PC-3 (cell line): ENCODE measurements around the gene CDH19. TPM values are rescaled to one million over a fixed set of nuclear protein-coding genes. Genes with fewer than 3 reads are reported as not detected.

Experiments
- ATAC-seq: fragments of 200-7000 bp; cut with Tn5 transposase; 2 replicates; pipeline ENCODE4 v1.9.1; 2020; ENCODE audit warnings: mild to moderate bottlenecking, moderate library complexity
- BruUV-seq: library from RNA; stranded (reverse); fragments of 400-500 nt; replicated peaks from 2 replicates; lab custom pipeline; 2021; lab: Mats Ljungman, UMichigan
- CTCF ChIA-PET: fragments of 300-600 bp; sonication (Branson Sonifier 250); formaldehyde crosslinking; loops from one replicate; lab custom pipeline; 2022; ENCODE audit warnings: antibody characterized with exemption; lab: Charles Lee
- POLR2A ChIA-PET: fragments of 300-600 bp; sonication (Branson Sonifier 250); formaldehyde crosslinking; loops from one replicate; lab custom pipeline; 2022; ENCODE audit warnings: antibody characterized with exemption; ENCODE audit not compliant: unreplicated experiment; lab: Charles Lee
- DNase-seq: peaks from one replicate; pipeline ENCODE4 v3.0.0-alpha.2; 2015
- H2AFZ ChIP-seq: fragments of 300-600 bp; sonication (generic); 2 replicates; pipeline ENCODE4 v1.6.0; 2016; ENCODE audit warnings: antibody characterized with exemption, low read length
- H3F3A ChIP-seq: fragments of 300-600 bp; sonication (generic); one replicate; pipeline ENCODE4 v1.6.0; 2017; ENCODE audit warnings: antibody characterized with exemption, low read length, control low read depth, mild to moderate bottlenecking; ENCODE audit not compliant: unreplicated experiment
- H3K27ac ChIP-seq: fragments of 300-600 bp; sonication (generic); 2 replicates; pipeline ENCODE4 v1.5.1; 2016; ENCODE audit warnings: mild to moderate bottlenecking, low read length
- H3K27me3 ChIP-seq: fragments of 300-600 bp; sonication (generic); 2 replicates; pipeline ENCODE4 v1.6.1; 2016; ENCODE audit warnings: low read length, mixed read lengths
- H3K36me3 ChIP-seq: fragments of 300-600 bp; sonication (generic); 2 replicates; pipeline ENCODE4 v1.6.1; 2016; ENCODE audit warnings: low read depth, mixed run types, low read length, mixed read lengths
- H3K4me1 ChIP-seq: fragments of 300-600 bp; sonication (generic); 2 replicates; pipeline ENCODE4 v1.5.1; 2016; ENCODE audit warnings: low read length; ENCODE audit not compliant: insufficient read depth
- H3K4me2 ChIP-seq: fragments of 300-600 bp; sonication (generic); 2 replicates; pipeline ENCODE4 v1.6.0; 2016; ENCODE audit warnings: low read length
- H3K4me3 ChIP-seq: fragments of 300-600 bp; sonication (generic); 2 replicates; pipeline ENCODE4 v1.5.1; 2016; ENCODE audit warnings: mild to moderate bottlenecking, low read length, mixed read lengths
- H3K79me2 ChIP-seq: fragments of 300-600 bp; sonication (generic); 2 replicates; pipeline ENCODE4 v1.6.1; 2017; ENCODE audit warnings: low read length, mixed read lengths
- H3K9ac ChIP-seq: fragments of 300-600 bp; sonication (generic); 2 replicates; pipeline ENCODE4 v1.6.0; 2016; ENCODE audit warnings: mild to moderate bottlenecking, low read length
- H3K9me2 ChIP-seq: fragments of 300-600 bp; sonication (generic); replicated peaks from 2 replicates; pipeline ENCODE4 v1.6.1; 2016; ENCODE audit warnings: mixed run types, low read length, mixed read lengths
- H3K9me3 ChIP-seq: fragments of 300-600 bp; sonication (generic); 2 replicates; pipeline ENCODE4 v1.6.1; 2016; ENCODE audit warnings: low read length, mixed read lengths
- H4K20me1 ChIP-seq: fragments of 300-600 bp; sonication (generic); 2 replicates; pipeline ENCODE4 v1.6.1; 2016; ENCODE audit warnings: low read length, mixed read lengths
- CTCF ChIP-seq: fragments of 300-600 bp; sonication (generic); conservative IDR thresholded peaks from 2 replicates; pipeline ENCODE4 v1.5.1; 2017; ENCODE audit warnings: antibody characterized with exemption, low read depth, mild to moderate bottlenecking, low read length
- EZH2 ChIP-seq: fragments of 300-600 bp; sonication (generic); IDR thresholded peaks from one replicate; pipeline ENCODE4 v1.6.1; 2017; ENCODE audit warnings: antibody characterized with exemption, mild to moderate bottlenecking, low read length; ENCODE audit not compliant: unreplicated experiment
- EZH2phosphoT487 ChIP-seq: fragments of 300-600 bp; sonication (generic); IDR thresholded peaks from 2 replicates; pipeline ENCODE4 v1.6.1; 2018; ENCODE audit warnings: mild to moderate bottlenecking, antibody characterized with exemption, low read length, borderline replicate concordance
- intact Hi-C: fragments of 100-400 bp; cut with micrococcal nuclease; formaldehyde crosslinking; loops from 2 replicates; pipeline ENCODE4 v1.9.0; 2023
- total RNA-seq: library from RNA; depleted of rRNA; stranded (reverse); fragments of >200 nt; gene quantifications from 2 replicates; pipeline ENCODE4 v1.2.3, GENCODE V29; 2014

Gene CDH19
- total RNA-seq, 1 experiment from 2014 or later, result 0.11 TPM

DNA sequence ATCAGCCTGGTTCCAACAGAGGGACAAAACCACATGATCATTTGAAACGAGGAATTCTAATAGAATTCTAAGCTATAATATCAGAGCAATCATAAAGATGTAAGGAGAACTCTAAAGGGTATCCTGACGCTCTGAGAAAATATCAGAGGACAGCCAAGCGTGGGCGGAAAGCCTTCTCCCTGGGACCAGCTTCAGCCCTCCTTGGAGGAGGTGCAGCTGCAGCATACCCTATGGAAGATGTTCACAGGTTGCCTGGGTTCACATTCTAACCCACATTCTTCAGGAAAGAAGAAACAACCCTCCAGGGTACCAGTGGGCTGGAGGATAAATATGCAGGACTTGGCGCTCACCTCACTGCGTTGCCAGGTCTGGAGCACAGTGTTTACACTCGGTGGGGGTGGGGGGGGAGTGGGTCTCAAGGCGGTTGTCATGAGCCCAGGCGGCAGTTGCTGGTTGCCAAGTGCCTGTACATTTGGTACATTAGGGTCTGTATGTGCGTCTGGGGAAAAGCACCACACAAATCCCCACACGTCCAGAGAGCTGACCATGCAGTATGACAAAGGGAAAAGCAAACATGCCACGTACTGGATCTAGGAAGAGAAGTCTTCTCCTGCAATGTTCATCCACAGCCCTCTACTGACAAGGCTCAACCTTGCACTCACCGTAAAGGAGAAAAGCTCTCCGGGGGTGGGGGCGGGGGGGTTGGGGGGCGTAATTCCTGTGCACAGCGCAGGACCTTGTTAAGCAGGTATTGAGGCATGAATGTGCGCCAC, 80.5 kb downstream of the CDH19 start:
- Histone ChIP-seq H3K9me2 (no peaks in the 10 kb centered on the region), H3K4me1 (no peaks in the 10 kb centered on the region), H3K9me3 (no peaks in the 10 kb centered on the region), H3K9ac (no peak overlapping the region), H3K27me3 (no peaks in the 10 kb centered on the region), H3K4me3 (no peak overlapping the region), H4K20me1 (no peaks in the 10 kb centered on the region), H2AFZ (no peak overlapping the region), H3F3A (no peaks in the 10 kb centered on the region), H3K4me2 (no peak overlapping the region), H3K36me3 (no peaks in the 10 kb centered on the region), H3K79me2 (no peaks in the 10 kb centered on the region), H3K27ac (no peak overlapping the region)
- peak; percentile 24; the same call in 1 of the 2 replicates for ATAC-seq
- intact Hi-C loops, result no loop called here
- CTCF ChIA-PET, result no interaction called here
- BruUV-seq, result no TSS peak
- POLR2A ChIA-PET, result no interaction called here
- peak; percentile 8 for DNase-seq
- no peak for TF ChIP-seq EZH2phosphoT487
- TF ChIP-seq CTCF, result no peak
- TF ChIP-seq EZH2, result no peak

DNA sequence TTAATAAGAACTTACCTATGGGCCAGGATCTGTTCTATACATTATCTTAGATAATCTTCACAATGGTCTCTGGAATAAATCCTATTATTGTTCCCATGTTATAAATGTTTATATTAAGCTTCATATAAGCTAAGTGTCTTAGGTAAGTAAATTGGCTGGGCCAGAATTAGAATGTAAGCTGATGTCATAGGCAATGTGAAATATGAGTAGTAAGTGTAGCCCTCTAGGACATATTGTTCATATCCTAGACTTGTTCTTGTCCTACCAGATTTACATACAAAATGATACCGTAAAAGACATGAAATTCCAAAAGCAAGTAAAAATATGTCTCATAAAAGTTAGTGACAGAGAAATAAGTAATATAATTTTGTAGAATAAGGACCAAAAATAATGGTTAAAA, 89.9 kb downstream of the CDH19 start:
- Histone ChIP-seq H4K20me1 (no peaks in the 10 kb centered on the region), H3K9ac (no peak overlapping the region), H3K27ac (no peak overlapping the region), H3K79me2 (no peaks in the 10 kb centered on the region), H3K4me2 (no peak overlapping the region), H3K9me2 (no peaks in the 10 kb centered on the region), H3K36me3 (no peaks in the 10 kb centered on the region), H3K9me3 (no peaks in the 10 kb centered on the region), H3K27me3 (no peaks in the 10 kb centered on the region), H3F3A (no peaks in the 10 kb centered on the region), H3K4me3 (no peak overlapping the region), H3K4me1 (peaks cover 19% of the 10 kb centered on the region), H2AFZ (no peak overlapping the region)
- CTCF ChIA-PET, result no interaction called here
- no TSS peak for BruUV-seq
- TF ChIP-seq EZH2 (no peak), EZH2phosphoT487 (no peak), CTCF (no peak)
- ATAC-seq, result no peak
- peak; percentile 15 for DNase-seq
- intact Hi-C loops, result loop anchor here (5.0 kb wide), 1 partner anchor 233 kb away; no protein-coding TSS in a partner anchor
- POLR2A ChIA-PET, result no interaction called here

GRCh38 chr18:66511792-66512191, 92.1 kb downstream of the CDH19 start:
- TF ChIP-seq EZH2 (no peak), EZH2phosphoT487 (no peak), CTCF (no peak)
- H3K9ac ChIP-seq, result no peak overlapping the region
- DNase-seq (peak; percentile 72), ATAC-seq (peak; percentile 86)
- no peaks in the 10 kb centered on the region for H3K27me3 ChIP-seq
- no peak overlapping the region for H2AFZ ChIP-seq
- H3K79me2 ChIP-seq, result no peaks in the 10 kb centered on the region
- peak overlapping the region; percentile 18 for H3K4me2 ChIP-seq
- H4K20me1 ChIP-seq, result no peaks in the 10 kb centered on the region
- POLR2A ChIA-PET, result no interaction called here
- no peaks in the 10 kb centered on the region for H3K36me3 ChIP-seq
- no peaks in the 10 kb centered on the region for H3K9me3 ChIP-seq
- H3K9me2 ChIP-seq, result no peaks in the 10 kb centered on the region
- peak overlapping the region; percentile 19; the same call in 1 of the 2 replicates for H3K27ac ChIP-seq
- H3K4me1 ChIP-seq, result peaks cover 19% of the 10 kb centered on the region
- intact Hi-C loops, result loop anchor here (5.0 kb wide), 1 partner anchor 236 kb away; no protein-coding TSS in a partner anchor
- H3K4me3 ChIP-seq, result no peak overlapping the region
- CTCF ChIA-PET, result no interaction called here
- H3F3A ChIP-seq, result no peaks in the 10 kb centered on the region
- BruUV-seq, result no TSS peak
